ENCODE data around the gene AIFM1.

GRCh38 chrX:130103605-130104004 is 62.0 kb downstream of the AIFM1 start:
- TF ChIP-seq PPARA (CRISPR knock-in tag; IDR thresholded peaks at IDR 0.05; ENCODE audit: borderline replicate concordance) (no peak), ISL1 (CRISPR knock-in tag; IDR thresholded peaks at IDR 0.05) (no peak), GLIS3 (CRISPR knock-in tag; IDR thresholded peaks at IDR 0.05) (no peak), TCF4 (CRISPR knock-in tag; IDR thresholded peaks at IDR 0.05; ENCODE audit: borderline replicate concordance) (no peak), CSRNP3 (CRISPR knock-in tag; IDR thresholded peaks at IDR 0.05) (no peak), ZFP3 (CRISPR knock-in tag; IDR thresholded peaks at IDR 0.05) (no peak)
